Stimulated activated CD4-positive, alpha-beta T cell treated with anti-CD3 and anti-CD28 coated beads, Interleukin-2, amount 100 ng/mL, for 48 hours (primary cell): ENCODE measurements around the gene SRSF9.
"Not testable (repeated sequence)": the region's sequence is repeated elsewhere in the genome, so short reads cannot be mapped to it uniquely, and the experiment has no call there.

Source experiments
- DNase-seq, 2 donors: peaks; one replicate each; pipeline ENCODE4 v3.0.0-alpha.2; 2020

Gene SRSF9

DNA sequence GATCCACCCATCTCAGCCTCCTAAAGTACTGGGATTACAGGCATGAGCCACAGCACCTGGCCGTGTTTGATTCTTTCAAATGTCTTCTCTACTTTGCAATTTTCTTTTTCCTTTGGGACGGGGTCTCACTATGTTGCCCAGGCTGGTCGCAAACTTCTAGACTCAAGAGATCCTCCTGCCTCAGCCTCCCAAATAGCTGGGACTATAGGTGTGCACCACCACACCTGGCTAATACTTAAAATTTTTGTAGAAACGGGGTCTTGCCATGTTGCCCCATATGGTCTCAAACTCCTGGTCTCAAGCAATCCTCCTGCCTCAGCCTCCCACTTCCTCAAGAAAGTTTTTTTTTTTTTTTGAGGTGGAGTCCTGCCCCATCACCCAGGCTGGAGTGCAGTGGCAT lies 21.6 kb downstream of the SRSF9 start:
- DNase-seq = no peak

DNA sequence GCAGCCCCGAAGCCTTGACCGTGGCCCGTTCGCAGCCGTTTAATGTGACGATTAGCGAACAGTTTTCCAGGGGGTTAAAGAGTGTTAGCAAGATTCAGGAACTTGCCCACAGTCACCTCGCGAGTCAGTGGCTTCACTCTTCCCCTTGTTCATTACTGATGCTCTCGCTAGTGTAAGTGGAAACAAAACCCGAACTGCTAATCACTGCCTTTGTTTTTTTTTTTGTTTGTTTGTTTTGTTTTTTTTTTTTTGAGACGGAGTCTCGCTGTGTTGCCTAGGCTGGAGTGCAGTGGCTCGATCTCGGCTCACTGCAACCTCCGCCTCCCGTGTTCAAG lies 22.7 kb downstream of the SRSF9 start:
- DNase-seq = not testable (repeated sequence)

DNA sequence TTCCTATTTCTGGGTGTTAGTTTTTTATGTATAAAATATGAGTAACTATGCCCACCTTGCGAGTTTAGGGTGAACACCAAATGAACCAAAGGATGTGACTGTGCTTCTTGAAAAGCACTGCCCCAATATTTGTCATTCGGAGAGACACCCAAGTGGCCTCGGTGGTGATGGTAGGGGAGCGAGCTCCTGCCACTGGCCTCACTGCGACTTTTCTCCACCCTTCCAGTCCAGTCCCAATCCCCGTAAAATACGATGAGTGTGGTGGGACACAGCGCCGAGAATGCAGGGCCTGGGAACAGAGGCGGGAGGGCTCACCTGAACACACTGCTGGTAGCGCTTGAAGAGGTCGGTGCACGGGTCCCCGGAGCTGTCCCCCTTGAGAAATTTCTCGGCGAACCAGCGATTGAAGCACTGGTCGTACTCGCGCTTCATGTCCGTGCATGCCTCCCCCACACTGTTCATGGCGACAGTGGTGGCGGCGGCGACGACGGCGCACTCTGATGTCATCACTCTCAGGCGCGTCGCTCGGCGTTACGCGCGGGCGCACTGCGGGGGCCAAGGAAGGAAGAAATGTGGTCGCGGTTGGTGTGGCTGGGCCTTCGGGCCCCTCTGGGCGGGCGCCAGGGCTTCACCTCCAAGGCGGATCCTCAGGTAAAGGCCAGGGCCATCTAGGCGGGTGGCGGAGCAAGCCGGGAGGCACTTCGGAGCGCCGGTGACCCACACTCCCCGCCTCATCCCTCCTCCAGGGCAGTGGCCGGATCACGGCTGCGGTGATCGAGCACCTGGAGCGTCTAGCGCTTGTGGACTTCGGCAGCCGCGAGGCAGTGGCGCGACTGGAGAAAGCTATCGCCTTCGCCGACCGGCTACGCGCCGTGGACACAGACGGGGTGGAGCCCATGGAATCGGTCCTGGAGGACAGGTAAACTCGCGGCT lies 23.4 kb downstream of the SRSF9 start, which contains the start of the genes GATC and TRIAP1:
Gene GATC, plus strand, starts transcription at position 534 of the 933 bp plus-strand sequence. Its CDS starts 37 bp downstream, at position 571.
Gene TRIAP1, minus strand, starts transcription at position 474 of the 933 bp plus-strand sequence. Its CDS starts 12 bp downstream, at position 462.
- peak; percentile 86 for DNase-seq

DNA sequence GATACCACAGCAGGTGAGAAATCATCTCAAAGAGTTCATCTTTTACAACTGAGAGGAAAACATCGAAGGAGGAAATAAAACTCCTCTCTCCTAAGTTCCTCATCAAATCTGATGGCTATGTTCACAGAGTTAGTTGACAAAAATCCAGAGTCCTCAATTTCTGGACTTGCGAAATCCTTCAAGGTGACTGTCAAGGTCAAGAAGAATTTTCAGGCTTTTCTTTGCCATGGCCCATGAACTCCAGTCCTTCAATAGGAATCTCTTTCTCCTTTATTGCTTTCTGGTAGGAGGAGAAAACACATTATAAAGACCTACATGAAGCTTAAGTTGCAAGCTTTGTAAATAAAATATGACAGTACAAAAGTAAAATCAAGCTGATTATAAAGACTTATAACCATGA lies 24.9 kb downstream of the SRSF9 start:
- DNase-seq = no peak

DNA sequence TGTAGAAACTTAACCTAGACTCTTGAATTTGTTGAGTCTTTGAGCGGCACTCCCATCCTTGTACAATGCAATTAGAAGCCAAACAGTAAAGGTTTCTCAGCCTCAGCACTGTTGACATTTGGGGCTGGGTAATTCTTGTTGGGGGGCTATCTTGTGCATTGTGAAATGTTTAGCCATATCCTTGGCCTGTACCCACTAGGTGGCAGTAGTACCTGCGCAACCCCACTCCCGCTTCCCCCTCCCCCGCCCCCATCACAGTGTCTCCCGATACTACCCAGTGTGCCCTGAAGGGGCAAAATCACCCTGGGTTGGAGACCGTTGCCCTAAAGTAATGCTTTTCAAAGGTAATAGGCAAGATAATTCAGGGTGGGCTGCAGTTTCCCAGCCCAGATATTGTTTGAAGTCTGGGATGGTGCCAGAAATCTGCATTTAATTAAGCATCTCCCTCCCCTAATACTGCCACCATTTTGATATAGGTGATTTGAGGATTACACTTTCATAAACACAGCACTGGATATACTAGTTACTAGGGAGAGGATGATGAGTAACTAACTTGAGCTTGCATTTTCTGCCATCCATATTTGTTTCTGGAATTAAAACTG lies 29.8 kb downstream of the SRSF9 start:
- peak; percentile 64 to 68 for DNase-seq

DNA sequence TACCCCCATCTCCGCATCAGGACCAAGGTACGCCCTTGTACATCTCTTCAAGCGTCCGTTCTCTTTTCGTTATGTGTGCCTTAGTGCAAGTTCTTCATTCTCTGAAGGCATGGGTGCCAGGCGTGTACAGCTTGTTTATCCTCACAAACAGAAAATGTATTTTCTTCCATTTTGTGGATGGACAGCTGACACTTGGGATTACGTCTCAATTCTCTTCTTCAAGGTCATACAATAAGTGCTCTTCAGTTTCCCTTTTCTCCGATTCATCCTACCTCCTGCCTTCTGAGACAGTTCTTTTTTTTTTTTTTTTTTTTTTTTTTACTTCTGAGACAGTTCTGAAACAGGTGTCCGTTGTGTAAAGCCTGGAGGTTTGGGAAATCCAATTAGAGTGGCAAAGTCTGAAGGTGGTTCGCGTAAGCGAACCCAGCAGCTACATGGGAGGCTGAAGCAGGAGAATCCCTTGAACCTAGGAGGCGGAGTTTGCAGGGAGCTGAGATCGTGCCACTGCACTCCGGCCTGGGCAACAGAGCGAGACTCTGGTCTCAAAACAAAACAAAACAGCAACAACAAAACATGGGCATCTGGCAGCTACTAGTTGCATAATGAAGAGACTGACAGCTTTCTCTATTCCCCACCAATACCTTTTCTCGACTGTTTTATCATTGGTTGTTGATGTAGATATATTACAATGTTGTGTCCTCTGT lies 30.9 kb downstream of the SRSF9 start:
- no peak for DNase-seq

DNA sequence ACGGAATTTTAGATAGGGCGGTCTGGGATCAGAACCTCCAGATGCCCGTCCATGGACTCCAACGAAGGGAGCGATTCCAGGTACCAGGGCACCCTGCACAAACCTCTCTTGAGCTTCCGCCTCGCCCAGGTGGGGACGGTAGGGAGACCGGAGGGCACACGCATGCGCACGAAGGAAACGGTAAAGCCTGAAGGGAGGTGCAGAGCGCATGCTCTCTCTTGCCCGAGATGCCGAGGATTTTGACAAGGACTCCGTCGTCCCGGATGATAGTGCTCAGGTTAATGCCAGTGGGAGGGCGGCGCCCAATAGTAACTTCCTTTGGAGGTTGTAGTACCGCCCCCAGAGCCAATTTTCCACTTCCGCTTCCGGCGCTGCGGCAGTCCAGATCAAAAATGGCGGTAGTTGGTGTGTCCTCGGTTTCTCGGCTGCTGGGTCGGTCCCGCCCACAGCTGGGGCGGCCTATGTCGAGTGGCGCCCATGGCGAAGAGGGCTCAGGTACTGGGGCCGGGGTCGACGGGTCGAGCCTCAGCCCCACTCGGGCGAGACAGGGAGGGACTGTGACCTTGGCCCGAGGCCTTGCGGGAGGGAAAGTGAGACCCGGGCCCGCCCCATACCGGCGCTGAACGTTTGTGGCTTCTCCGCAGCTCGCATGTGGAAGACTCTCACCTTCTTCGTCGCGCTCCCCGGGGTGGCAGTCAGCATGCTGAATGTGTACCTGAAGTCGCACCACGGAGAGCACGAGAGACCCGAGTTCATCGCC lies 31.6 kb downstream of the SRSF9 start, which contains the start of gene COX6A1:
Gene COX6A1, plus strand, starts transcription at position 379 of the 760 bp plus-strand sequence. Its CDS starts 14 bp downstream, at position 393.
- DNase-seq = peak; percentile 90 to 96

DNA sequence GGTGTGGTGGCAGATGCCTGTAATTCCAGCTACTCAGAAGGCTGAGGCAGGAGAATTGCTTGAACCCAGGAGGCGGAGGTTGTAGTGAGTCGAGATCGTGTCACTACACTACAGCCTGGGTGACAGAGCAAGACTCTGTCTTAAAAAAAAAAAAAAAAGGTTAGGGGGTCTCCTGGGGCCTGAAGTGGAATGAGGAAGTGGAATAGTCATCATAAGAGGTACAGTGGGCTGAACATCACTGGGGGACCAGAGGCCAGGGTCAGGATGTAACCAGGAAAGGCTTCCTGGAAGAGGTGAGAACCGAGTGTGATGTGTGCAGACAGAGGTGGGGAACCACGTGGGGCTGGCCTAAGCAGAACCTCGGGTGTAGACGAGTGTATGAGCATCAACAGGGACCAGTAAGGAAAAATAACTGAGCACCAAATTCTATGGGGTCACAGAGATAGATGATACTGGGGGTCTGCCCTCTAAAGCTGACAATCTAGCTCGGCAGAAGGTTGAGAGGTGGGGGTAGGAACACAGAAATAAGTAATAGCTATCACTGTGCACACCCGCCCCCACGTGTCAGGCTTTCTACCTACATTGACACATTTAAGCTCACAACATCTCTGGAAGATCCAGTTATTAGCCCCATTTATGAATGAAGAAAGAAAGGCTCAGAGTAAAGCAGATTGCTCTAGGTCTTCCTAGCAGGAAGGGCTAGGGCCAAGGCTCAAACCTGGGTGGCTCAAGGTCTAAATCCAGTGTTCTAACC lies 36.6 kb downstream of the SRSF9 start:
- no peak for DNase-seq

DNA sequence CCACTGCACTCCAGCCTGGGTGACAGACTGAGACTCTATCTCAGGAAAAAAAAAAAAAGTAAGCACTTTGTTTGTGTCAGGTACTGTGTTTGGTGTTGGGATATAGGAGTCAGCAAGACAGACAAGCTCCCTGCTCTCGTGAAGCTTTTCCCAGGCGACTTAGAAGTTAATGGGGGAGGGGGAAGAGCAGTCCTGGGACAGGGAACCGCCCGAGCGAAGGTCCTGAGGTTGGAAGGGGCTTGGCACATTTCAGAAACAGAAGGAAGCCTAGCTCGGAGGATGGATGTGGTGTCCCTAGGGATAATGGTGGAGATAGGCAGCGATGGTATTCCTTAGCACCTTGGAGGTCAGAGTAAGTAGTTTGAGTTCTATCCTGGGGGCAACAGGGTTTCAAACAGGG lies 40.2 kb downstream of the SRSF9 start:
- DNase-seq = no peak

DNA sequence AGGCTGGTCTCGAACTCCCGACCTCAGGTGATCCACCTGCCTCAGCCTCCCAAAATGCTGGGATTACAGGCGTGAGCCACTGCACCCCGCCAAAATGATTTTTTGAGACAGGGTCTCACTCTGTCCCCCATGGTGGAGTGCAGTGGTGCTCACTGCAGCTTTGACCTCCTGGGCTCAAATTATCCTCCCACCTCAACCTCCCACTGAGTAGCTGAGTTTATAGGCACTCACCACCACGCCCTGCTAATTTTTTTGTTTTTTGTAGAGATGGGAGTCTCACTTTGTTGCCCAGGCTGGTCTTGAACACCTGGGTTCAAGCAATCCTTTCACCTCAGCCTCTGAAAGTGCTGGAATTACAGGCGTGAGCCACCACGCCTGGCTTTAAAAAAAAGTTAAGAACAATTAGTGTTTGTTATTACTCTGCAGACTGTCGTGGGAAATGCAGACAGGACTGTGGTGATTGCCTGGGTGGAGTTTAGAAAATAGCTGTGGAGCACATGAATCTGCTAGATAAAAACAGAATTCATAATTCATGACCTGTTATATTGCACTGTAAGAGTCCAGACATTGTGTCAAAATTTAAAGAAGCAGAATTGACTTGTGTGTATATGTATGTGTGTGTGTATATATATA lies 40.8 kb downstream of the SRSF9 start:
- no peak for DNase-seq

DNA sequence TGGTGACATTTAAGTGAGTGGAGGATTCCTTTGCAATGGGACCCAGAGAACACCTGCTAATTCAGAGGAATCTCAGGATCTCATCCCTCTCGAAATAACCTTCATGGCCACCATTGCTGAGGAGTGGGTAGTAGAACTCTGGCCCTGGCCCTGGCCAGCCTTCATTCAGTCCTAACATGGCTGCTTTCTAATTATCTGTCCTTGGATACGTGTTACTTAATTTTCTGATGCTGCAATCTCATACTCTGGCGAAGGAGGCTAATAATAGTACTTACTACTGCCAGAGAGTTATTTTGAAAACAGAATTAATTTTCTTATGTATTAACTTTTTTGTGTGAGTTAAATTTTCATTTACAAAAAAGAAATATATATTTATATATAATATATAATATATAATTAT lies 43.8 kb downstream of the SRSF9 start:
- no peak for DNase-seq

DNA sequence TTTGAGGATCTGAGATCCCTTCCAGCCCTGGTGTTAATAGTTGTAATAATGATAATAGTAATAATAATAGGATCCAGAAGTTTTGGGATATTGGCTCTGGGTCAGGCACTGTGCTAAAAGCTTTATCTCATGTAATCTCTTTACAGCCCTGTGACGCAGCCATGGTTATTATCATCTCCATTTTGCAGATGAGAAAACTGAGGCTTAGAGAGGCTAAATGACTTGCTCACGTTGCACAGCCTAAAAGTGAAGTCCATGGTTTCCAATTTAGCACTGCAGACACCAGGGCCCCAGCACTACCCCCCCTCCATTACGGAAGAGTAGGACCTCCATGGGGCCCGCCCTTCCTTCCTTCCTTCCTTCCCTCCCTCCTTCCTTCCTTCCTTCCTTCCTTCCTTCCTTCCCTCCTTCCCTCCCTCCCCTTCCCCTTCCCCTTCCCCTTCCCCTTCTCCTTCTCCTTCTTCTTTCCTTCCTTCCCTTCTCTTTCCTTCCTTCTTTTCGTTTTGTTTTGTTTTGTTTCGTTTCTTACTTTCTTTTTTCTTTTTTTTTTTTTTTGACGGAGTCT lies 46.6 kb downstream of the SRSF9 start:
- no peak for DNase-seq

DNA sequence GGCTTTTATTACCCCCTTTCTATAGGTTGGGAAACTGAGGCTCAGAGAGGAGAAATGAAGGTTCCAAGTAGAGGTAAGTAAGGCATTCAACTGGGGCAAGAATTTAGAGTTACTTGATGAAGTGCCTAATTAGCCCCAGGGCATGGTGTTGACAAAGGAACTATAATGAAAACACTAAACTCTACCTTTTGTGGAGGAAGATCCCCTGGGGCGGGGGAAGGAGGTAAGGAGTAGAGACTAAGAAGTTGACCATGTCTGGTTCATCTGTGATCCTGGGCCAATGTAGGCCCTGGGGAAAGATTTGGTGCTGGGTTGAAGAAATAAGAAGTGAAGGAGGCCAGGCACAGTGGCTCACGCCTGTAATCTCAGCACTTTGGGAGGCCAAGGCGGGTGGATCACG lies 47.8 kb downstream of the SRSF9 start:
- no peak for DNase-seq

DNA sequence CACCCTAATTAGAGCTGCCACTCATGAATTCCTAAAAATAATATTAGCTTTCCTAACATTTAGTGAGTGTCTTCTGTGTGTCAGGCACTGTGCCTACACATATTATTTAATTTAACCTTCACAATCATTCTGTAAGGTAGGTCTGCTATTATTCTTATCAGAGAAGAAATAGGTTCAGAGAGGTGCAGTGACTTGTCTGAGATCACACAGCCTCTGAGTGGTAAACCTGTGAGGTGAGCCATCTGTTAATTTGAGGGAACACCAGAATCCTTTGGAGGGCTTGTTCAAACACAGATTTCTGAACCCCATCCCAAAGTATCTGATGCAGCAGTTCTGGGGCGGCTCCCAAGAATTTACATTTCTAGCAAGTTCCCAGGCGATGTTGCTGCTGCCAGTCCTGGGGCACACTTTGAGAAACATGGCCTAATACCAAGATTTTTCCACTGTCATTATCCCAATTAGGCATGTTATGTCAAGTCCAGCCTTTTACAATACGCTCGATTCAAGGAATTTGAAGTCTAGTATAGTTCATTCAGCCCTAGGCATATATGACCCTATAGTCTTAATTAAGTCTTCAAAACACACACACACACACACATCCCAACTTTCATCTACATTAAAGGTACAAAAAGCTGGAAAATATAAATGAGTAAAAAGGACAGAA lies 51.5 kb downstream of the SRSF9 start:
- no peak for DNase-seq

DNA sequence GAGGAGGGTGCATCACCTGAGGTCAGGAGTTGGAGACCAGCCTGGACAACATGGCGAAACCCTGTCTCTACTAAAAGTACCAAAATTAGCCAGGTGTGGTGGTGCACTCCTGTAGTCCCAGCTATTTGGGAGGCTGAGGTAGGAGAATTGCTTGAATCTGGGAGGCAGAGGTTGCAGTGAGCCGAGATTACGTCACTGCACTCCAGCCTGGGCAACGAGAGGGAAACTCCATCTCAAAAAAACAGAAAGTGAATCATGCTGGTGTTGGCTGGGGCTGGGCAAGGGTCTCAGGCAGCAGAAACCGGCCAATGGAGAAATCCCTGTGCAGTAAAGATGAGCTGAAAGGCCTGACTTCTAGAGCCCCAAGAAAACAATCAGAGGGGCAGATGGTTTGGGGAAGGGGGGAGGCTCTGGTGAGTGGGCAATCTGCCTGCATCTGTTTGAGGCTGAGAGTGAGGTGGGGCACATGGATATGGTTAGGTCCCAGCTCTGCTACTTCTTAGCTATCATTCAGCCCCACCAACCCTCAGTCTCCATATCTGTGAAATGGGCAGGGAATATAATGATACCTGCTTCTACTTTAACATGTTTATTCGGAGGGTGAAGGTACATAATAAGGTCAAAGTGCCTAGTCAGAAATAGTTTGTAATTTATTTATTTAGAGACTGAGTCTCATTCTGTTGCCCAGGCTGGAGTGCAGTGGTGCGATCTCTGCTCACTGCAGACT lies 52.9 kb downstream of the SRSF9 start:
- DNase-seq = no peak

DNA sequence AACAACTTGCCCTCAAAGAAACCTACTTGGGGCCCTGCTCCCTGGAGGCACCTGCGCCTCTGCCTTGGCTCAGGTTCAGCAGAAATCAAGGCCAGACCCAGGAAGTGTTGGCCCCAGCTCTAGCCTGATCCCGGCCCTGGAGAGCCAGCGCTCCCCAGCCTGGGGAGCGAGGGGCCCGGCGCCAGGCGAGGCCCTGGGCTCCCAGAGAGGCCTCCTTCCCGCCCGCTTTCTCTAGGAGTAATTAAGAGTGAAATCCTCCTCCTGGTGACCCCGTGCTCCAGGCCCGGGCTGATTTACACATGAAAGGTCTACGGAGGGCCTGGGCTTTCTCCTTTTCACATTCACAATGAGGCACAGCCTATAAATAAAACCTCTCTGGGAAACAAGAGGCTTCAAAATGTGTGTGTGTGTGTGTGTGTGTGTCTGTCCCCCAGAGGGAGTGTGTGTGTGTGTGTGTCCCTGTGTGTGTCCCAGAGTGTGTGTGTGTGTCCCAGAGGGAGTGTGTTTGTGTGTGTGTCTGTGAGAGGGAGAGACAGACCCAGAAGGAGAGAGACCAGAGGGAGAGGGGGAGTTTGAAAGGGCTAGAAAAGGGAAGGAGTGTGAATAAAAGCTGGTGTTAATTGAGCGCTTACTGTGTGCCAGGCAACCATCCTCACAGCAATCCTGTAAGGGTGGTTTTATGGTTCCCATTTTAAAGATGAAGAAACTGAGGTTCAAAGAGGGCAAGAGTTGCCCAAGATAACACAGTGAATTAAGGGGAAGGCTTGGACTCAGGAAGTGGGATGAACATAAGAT lies 55.5 kb downstream of the SRSF9 start:
- no peak for DNase-seq

DNA sequence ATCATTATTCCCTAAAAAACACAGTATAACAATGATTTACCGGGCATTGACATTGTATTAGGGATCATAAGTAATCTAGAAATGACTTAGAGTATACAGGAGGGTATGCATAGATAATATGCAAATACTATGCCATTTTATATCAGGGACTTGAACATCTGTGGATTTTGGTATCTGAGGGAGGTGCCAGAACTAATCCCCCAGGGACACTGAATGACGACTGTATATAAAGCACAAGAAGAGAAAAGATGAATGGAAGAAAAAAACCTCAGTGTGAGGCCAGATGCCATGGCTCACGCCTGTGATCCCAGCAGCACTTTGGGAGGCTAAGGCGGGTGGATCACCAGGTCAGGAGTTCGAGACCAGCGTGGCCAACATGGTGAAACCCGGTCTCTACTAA lies 57.1 kb downstream of the SRSF9 start:
- no peak for DNase-seq
